NB4 (cell line): ENCODE data around the gene ARHGAP26.

Experiments used
- POLR2A ChIP-seq: IDR thresholded peaks from 2 replicates; pipeline ENCODE4 v1.6.1; 2011; ENCODE audit warnings: mild to moderate bottlenecking; ENCODE audit not compliant: insufficient read length; ENCODE audit errors: extremely low read depth
- TF ChIP-seq, protein P1 (sequence below): IDR thresholded peaks from one replicate; pipeline ENCODE4 v1.5.1; 2012; ENCODE audit warnings: low read depth, low read length

DNA sequence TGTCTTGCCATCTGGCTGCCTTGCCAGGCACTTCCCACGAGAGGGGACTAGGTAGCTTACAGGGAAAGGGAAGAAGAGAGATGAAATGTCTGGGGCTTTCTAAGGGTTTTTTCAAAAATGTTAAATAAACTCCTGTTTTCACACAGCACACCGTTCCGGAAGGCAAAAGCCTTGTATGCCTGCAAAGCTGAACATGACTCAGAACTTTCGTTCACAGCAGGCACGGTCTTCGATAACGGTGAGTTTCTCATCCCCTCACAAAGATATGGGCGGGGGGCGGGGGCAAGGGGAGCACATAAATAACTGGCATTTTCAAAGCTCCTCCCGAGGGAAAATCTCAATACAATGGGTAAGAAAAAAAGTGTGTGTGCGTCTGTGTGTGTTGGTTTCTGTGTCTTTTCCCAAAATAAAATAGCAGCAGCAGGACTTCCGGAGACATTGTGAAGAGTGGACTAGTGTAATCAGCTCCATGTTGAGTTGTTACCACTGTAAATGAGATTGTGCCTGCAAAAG is 443.7 kb downstream of the ARHGAP26 start:
- no peak for TF ChIP-seq POLR2A
- TF ChIP-seq, protein P1, sequence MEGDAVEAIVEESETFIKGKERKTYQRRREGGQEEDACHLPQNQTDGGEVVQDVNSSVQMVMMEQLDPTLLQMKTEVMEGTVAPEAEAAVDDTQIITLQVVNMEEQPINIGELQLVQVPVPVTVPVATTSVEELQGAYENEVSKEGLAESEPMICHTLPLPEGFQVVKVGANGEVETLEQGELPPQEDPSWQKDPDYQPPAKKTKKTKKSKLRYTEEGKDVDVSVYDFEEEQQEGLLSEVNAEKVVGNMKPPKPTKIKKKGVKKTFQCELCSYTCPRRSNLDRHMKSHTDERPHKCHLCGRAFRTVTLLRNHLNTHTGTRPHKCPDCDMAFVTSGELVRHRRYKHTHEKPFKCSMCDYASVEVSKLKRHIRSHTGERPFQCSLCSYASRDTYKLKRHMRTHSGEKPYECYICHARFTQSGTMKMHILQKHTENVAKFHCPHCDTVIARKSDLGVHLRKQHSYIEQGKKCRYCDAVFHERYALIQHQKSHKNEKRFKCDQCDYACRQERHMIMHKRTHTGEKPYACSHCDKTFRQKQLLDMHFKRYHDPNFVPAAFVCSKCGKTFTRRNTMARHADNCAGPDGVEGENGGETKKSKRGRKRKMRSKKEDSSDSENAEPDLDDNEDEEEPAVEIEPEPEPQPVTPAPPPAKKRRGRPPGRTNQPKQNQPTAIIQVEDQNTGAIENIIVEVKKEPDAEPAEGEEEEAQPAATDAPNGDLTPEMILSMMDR = no peak
